Activated CD8-positive, alpha-beta memory T cell treated with anti-CD3 and anti-CD28 coated beads, Interleukin-2, amount 50 U/mL, for 48 hours (primary cell): ENCODE data around the gene HMGXB3.
"Not testable (repeated sequence)": the region's sequence is repeated elsewhere in the genome, so short reads cannot be mapped to it uniquely, and the experiment has no call there.

Experiments
- DNase-seq: peaks from one replicate; pipeline ENCODE4 v3.0.0-alpha.2; 2020

HMGXB3 gene

DNA sequence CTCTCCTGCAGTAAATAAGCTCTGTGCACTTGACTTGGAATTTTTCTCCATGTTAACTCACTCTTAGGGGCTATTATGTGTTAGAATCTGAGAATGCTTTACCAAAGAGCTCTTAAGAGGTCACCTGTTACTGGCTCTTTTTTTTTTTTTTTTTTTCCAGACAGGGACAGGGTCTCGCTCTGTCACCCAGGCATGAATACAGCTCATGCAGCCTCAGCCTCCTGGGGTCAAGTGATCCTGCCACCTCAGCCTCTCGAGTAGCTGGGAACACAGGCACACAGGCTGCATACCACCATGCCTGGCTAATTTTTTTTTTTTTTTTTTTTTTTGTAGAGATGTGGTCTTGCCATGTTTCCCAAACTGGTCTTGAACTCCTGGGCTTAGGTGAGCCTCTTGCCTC, 22.1 kb downstream of the HMGXB3 start:
- DNase-seq = no peak

DNA sequence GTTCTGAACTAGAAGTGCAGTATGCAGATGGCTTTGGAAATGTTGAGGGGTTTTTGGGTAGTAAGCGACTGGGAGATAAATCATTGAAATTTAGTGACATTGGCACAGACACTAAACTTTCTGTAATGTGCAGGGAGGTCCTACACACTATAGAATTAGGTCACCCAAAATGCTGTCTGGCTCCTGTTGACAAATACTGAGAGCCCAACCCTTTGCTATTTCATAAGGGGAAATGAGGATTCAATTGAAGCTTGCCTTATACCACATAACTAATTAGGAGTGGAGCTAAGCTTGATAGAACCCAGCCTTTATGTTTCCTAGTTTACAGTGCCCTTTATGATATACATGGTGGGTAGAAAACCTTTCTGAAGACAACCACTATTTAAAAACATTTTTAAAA, 22.6 kb downstream of the HMGXB3 start:
- DNase-seq = no peak

DNA sequence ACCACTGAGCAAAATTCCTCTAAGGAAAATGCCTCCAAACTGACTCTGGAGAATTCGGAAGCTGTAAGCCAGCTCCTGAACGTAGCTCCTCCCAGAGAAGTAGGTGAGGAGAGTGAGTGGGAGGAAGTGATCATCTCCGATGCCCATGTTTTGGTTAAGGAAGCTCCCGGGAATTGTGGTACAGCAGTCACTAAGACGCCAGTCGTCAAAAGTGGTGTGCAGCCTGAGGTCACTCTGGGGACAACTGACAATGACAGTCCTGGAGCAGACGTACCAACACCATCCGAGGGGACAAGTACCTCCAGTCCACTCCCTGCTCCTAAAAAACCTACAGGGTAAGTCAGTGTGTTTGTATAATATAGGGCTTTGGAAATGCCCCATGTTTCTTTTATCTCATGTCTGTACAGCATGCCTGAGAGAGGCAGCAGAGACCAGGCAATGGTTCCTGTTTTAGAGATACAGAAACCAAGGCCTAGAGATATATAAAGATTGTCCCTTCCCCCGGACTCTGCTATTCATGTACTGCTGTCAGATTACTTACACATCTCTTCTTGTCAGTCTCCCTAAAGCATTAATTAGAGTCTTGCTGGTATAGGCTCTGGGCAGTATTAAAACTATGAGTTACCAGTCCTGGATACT, 23.9 kb downstream of the HMGXB3 start:
- no peak for DNase-seq

DNA sequence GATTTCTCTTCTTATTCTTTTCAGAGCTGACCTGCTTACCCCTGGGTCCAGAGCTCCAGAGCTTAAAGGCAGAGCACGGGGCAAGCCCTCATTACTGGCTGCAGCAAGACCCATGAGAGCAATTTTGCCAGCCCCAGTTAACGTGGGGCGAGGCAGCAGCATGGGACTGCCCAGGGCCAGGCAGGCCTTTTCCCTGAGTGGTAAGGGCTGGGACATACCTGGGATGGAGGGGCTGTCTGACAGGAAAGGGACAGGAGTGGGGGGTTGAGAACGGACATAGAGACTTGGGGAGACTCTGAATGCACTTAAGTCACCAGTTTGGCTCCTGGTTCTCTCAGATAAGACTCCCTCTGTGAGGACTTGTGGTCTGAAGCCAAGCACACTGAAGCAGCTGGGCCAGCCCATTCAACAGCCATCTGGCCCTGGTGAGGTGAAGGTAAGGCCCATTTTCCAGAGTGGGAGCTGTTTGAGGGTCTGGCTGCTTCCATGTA, 26.2 kb downstream of the HMGXB3 start:
- DNase-seq = no peak

DNA sequence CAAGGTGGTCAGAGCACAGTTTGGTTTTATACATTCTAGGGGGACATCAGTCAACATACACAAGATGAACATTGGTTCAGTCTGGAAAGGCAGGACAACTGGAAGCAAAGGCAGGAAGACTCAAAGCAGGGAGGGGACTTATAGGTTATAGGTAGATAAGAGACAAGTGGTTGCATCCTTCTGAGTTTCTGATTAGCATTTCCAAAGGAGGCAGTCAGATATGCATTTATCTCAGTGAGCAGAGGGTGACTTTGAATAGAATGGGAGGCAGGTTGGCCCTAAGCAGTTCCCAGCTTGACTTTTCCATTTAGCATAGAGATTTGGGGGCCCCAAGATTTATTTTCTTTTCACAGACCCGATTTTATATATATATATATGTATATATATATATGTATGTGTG, 27.5 kb downstream of the HMGXB3 start:
- not testable (repeated sequence) for DNase-seq

DNA sequence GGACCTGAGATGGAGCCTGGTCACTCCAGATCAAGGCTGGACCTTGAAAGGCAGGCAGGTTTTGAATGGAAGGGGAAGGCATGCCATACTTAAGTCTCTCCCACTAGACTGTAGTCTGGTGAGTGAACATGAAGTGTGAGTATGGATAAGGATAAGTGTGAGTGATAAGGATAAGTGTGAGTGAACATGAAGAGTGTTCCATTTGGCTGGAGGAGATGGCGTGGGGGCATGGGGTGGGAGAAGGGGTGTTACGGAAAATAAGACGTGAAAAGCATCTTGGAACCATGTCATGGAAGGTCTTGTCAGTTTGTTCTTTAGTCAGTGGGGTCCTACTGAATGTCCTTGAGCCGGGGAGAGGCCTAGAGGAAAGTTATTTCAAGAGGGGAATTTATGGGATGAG, 32.8 kb downstream of the HMGXB3 start:
- no peak for DNase-seq

DNA sequence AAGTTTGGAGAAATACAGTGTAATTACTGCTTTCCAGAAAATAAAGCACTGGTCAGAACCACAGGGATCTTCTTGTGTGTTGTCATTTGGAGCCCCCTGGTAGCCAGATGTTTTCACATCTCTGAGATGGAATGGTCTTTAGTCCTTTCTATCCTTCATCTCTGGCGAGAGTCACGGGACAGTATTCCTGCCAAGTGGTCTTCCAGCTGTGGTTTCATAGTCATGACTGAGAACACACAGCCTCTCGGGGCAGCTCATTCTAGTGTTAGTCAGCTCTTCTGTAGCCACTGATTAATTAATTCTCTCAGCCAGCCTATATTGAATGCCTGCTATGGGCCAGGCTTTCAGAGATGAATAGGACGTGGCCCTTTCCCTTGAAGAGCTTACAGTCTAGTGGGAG, 34.1 kb downstream of the HMGXB3 start:
- no peak for DNase-seq

DNA sequence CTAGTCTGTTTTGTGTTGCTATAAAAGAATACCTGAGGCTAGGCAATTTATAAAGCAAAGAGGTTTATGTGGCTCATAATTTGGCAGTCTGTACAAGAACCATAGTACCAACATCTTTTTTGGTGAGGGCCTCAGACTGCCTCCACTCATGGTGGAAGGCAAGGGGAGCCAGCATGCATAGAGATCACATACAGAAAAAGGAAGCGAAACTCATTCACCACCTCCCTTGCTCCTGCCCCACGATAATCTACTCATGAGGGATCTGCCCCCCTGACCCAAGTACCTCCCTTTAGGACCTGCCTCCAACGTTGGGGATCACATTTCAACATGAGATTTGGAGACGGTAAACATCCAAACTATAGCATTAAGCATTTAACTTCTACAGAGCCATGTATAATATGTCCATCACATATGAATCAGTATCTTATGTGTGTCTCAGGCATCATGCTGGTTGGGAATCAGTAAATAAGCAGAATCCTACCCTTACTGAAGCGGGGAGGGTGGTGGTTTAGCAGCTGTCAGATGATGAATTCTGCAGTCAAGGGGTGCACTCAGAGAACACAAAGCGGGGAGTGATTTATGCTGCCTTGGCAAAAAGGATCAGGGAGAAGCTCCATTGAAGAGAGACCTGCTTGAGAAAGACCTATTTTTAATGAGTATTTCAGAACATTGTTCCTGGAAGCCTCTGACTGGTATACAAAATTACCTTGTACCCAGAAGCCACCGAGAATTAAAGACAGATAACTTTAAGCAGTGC, 34.8 kb downstream of the HMGXB3 start:
- DNase-seq = no peak

DNA sequence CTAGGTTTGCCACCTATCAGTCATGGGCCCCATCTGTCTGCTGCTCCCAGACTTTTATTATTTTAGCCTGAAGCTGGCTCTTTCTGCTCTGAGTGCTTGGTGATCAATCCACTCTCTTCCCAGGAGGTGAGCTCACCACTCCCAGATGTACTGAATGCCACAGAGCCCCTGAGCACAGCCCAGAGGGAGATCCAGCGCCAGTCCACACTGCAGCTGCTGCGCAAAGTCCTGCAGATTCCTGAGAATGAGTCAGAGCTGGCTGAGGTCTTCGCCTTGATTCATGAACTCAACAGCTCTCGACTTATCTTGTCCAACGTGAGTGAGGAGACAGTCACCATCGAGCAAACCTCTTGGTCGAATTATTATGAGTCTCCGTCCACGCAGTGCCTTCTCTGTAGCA, 36.0 kb downstream of the HMGXB3 start:
- no peak for DNase-seq

DNA sequence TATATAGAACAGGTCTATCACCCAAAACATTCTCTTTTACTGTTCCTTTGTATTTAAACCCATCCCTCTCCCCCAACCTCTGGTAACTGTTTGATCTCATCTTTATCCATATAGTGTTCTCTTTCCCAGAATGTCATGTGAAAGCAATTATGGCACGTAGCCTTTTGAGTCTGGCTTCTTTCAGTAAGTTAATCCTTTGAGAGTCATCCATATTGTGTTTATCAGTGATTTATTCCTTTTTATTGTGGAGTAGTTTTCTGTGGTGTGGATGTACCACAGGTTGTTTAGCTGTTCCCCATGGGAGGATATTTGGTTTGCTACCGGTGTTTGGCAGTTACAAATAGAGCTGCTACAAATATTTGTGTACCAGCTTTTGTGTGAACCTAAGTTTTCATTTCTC, 38.0 kb downstream of the HMGXB3 start:
- DNase-seq = no peak

DNA sequence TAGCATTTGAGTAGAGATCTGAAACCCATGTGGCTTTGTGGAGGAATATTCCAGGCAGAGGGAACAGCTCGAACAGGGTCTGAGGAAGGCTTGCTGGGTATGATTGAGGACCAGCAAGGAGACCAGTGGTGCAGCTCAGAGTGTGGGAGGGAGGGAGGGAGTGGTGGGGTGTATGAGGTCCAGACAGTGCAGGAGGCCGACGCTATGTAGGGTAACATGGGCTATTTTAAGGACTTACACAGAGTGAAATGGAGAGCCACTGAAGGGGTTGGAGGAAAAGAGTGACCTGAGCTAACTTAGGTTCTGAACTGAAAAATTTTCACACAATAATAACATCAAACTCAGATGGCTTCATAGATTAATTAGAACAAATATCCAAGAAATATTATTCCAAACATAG, 41.9 kb downstream of the HMGXB3 start:
- no peak for DNase-seq

DNA sequence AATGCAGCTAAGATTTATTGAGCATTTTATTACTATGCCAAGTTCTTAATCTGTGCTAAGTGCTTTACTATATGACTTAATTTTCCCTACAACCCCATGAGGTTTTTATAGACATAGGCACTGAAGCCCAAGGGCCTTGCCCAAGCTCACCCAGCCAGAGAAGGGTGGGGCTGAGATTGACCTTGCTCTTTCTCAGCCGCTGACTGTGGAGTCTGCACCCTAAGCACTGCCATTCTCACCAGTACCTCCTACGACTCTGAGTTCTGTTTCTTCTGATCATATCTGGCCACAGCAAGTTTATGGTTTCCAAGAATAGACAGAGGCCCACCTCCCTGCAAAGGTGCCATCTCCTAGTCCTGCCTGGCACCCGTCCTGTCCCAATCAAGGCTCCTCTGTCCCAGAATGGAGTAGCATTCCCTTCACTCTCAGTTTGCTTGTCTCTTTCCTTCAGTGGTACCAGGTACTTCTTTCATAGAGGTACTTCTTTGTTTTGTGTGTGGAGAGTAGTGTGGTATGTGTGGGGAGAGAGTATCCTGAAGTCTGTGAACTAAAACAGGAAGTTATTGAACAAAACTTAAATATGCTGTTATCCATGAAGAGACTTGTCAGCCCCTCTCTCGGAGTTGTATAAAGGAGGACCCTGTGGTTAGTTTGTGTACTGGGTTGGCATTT, 43.3 kb downstream of the HMGXB3 start:
- DNase-seq = no peak

DNA sequence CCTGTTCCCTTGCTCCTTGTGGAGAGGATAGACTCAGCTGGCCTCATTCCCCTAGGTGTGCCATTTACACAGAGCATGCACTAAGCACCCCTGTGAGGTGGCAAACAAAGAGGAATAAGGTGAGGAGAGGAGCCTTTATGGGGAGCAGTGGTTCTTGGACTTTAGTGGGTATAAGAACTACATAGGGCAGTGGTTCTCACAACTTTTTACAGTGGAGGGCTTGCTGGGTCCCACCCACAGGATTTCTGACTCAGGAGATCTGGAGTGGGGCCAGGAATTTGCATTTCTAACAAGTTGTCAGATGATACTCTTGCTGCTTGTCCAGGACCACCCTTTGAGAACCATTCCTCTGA, 43.8 kb downstream of the HMGXB3 start:
- no peak for DNase-seq

DNA sequence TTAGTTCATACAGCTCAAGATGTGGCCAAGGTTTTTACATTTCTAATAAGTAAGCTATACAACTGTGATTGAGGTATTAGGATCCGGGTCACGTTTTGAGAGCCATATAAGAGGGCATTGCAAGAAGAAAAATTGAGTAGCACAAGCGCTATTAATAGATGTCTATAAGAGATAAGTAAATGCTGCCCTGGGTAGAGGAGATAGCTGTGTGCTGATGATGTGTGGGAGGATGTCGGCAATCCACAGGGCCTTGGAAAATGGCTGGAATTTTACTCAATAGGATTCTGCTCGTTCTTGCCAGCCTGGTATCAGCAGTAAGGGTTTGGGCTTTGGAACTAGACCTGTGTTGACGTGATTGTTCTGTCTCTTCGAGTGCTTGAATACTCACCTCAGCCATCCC, 44.2 kb downstream of the HMGXB3 start:
- DNase-seq = no peak

DNA sequence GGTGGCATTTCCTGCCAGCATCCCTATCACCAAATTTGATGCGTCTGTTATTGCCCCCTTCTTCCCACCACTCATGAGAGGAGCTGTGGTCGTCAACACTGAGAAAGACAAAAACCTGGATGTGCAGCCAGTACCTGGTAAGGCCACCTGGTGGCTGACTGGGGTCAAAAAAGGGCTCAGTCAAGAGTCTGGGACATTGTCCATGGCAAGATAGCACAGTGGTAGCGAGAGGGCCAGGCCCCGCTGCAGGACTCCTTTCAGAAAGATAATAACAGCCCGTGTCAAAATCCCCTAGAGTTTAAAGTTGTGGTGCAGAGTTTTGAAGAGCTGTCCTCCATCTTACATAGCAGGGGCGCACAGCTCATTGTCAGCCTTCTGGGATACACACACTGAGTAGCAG, 45.0 kb downstream of the HMGXB3 start:
- DNase-seq = no peak

DNA sequence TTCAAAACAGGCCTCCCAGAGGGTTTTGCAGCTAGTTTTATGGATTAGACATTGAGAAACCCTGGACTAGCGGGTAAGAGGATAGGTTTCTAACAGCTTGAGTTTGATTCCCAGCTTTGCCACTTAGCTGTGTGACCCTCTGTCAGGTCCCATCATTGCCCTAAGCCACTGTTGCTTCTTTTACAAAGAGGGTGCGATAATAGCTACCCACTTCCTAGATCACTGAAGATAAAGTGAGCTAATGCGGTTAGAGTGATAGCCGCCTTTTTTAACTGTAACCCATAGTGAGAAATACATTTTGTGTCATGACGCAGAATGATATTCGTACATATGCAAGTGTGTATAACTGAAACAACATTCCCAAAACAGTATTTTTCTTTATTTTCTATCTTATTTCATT, 45.5 kb downstream of the HMGXB3 start:
- DNase-seq = no peak

DNA sequence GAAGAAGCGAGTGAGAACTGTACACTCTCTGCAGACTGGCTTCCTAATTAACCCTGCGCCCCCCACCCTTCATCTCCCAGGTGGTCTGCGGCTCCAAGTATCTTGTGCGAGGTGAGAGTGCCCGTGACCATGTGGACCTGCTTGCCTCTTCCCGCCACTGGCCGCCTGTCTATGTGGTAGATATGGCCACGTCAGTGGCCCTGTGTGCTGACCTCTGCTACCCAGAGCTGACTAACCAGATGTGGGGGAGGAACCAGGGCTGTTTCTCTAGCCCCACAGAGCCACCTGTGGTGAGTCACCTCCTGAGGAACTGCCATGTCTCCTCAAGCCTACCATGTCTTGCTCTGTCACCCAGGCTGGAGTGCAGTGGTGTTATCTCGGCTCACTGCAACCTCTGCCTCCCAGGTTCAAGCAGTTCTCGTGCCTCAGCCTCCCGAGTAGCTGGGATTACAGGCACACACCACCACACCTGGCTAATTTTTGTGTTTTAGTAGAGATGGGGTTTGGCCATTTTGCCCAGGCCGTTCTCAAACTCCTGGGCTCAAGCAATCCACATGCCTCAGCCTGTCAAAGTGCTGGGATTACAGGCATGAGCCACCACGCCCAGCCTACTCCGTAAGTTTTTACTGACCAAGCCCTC, 49.8 kb downstream of the HMGXB3 start:
- peak; percentile 48 for DNase-seq

DNA sequence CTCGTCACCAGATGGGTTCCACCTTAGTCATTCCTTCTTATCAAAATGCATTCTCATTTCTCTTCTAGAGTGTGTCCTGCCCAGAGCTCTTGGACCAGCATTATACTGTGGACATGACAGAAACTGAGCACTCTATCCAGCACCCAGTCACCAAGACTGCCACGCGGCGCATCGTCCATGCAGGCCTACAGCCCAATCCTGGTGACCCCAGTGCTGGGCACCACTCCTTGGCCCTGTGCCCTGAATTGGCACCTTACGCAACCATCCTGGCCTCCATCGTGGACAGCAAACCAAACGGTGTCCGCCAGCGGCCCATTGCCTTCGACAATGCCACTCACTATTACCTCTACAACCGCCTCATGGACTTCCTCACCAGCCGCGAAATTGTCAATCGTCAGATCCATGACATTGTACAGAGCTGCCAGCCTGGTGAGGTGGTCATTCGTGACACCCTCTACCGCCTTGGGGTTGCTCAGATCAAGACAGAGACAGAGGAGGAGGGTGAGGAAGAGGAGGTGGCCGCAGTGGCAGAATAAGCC, 51.2 kb downstream of the HMGXB3 start:
- no peak for DNase-seq

DNA sequence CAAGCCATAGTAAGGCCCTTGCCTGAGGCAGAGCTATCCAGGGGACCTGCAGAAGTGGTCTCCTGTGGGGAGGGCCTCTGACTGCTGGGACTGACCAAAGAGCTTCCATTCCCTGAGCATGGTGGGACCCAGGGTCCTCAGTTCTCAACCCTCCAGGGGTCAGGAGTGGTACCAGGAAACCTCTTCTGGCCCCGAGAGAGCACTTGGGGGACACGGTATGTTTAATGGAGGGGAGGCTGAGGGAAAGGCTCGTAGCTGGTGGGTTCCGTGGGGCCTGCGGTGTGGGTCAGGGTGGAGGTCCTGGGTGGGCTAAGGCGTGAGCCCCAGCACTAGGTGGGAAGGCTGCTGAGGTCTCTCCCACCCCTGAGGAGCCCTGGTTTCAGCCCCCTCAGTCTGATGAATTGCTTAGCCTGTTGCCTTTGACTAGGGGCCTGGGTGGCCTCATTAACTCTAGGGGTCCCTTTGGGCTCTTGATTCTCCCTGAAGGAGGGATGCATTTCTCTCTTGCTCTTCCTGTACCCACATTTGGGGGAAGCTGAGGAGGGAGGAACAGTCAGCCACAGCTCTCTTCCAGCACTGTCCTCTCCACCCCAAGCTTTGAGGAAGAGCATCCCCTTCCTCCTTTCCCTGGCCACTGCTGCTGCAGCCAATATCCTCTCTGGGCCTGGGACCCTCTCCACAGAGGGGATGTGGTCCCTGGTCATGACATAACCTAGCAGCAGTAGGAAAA, 51.9 kb downstream of the HMGXB3 start:
- peak; percentile 40 for DNase-seq

DNA sequence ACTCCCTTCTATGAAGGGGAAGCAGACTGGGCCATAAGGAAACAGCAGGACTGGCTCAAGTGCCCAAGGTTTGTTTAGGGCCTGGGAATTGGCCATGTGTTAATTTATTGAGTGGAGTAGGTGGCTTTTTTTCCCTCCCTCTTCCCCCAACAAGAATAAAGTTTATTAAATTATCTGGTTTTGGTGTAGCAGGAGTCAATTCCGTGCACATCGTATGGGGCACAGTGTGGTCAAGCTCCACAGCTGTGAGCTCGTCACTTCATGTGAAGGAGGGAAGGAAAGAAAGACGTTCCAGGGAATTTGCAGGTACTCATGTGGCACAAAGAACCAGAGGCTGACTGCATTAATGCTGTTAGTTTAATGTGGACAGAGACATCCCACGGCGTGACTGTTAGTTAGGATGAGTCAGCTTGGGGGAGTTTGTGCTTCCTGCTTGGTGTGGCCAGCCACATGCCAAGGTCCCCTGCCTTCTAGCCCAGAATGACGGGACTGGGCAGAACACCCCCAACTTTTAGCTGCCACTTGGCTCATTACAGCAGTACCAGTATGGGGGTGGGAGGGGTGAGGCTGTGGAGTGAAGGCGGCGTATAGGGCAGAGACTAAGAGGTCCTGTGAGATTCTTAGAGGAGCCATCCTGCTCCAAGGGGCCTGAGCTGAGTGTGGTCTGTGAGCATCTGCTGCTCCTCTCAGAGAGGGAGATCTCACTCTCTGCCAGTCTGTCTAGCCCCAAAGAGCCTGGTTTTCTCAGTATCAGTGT, 52.6 kb downstream of the HMGXB3 start:
- peak; percentile 49 for DNase-seq

DNA sequence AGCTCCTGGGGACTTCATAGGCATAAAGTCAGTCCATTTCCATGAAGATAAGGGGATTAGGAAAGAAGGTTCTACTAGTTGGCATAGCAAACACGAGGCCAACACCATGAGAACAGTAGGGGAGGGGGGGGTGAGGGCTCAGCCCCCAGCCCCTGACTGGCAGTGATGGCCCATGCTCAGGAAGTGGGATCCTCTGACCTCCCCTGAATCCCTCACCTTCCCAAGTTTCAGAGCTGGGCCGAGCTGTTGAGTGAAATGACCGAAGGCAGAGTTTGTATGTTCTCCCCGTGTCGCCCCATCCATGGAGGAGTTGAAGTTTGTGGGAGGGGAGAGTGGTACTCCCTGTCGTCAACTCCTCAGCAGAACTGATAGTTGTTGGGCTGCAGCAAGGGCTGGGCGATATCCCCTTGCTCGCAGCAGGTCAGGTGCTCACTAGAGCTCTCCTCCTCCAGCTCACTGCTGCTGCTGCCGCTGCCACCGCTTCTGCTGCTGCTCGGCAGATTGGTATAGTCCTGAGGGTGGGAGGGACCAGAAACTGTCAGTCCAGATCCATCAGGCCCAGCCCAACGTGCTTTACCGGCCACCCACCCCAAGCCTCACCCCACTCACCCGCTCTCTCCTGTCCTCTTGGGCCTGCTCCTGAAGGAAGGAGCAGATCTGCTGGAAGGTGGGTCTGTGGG, 53.3 kb downstream of the HMGXB3 start:
- peak; percentile 42 for DNase-seq
